ENCODE measurements around the gene SLC44A4.
A peak's percentile ranks its signal among the peaks of the same experiment; 100 is the strongest.

SLC44A4 gene

GRCh38 chr6:31903957-31904356, 25.2 kb upstream of the SLC44A4 start:
- no peak overlapping the region for H3K4me2 ChIP-seq (ENCODE audit: low read length)
- peaks cover 28% of the 10 kb centered on the region for H3K4me1 ChIP-seq (ENCODE audit: insufficient read depth, low read length, severe bottlenecking)
- no peaks in the 10 kb centered on the region for H3K79me2 ChIP-seq (ENCODE audit: insufficient read depth, low read length)
- H3K27ac ChIP-seq (ENCODE audit: low read depth, low read length, poor library complexity, severe bottlenecking) = no peak overlapping the region
- no peaks in the 10 kb centered on the region for H3K36me3 ChIP-seq (ENCODE audit: insufficient read depth, low read length)
- H3K9me3 ChIP-seq (ENCODE audit: low read length) = no peaks in the 10 kb centered on the region
- H3K4me3 ChIP-seq (ENCODE audit: low read depth, low read length, poor library complexity, severe bottlenecking) = no peak overlapping the region
- H3K27me3 ChIP-seq (ENCODE audit: insufficient read depth, low read length) = no peaks in the 10 kb centered on the region
- no peaks in the 10 kb centered on the region for H4K20me1 ChIP-seq (ENCODE audit: insufficient read depth, low read length)
- H3K9me2 ChIP-seq (ENCODE audit: low read depth, low read length) = no peaks in the 10 kb centered on the region
- TF ChIP-seq EZH2 (IDR thresholded peaks at IDR 0.05; ENCODE audit: borderline replicate concordance, low read length) (no peak), CTCF (IDR thresholded peaks at IDR 0.05; ENCODE audit: low read length) (no peak)
- H3F3A ChIP-seq (ENCODE audit: insufficient read depth, low read length) = no peaks in the 10 kb centered on the region
- no peak overlapping the region for H2AFZ ChIP-seq (ENCODE audit: low read length)
- no peak overlapping the region for H3K9ac ChIP-seq (ENCODE audit: low read length)

GRCh38 chr6:31901953-31902643, 23.3 kb upstream of the SLC44A4 start, which contains the start of gene ZBTB12:
Gene ZBTB12, minus strand, starts transcription at chr6:31902086. Its CDS starts 781 bp downstream, at chr6:31901305.
- Histone ChIP-seq H3K4me2 (ENCODE audit: low read length) (peak within 1 kb of the TSS; percentile 74), H3K36me3 (ENCODE audit: insufficient read depth, low read length) (no peaks in the 10 kb centered on the region), H3F3A (ENCODE audit: insufficient read depth, low read length) (no peaks in the 10 kb centered on the region), H3K27ac (ENCODE audit: low read depth, low read length, poor library complexity, severe bottlenecking) (peak within 1 kb of the TSS; percentile 42), H3K9me2 (ENCODE audit: low read depth, low read length) (no peaks in the 10 kb centered on the region), H3K27me3 (ENCODE audit: insufficient read depth, low read length) (no peaks in the 10 kb centered on the region), H3K79me2 (ENCODE audit: insufficient read depth, low read length) (no peaks in the 10 kb centered on the region), H3K4me1 (ENCODE audit: insufficient read depth, low read length, severe bottlenecking) (peaks cover 35% of the 10 kb centered on the region), H3K4me3 (ENCODE audit: low read depth, low read length, poor library complexity, severe bottlenecking) (peak within 1 kb of the TSS; percentile 61), H2AFZ (ENCODE audit: low read length) (no peak within 1 kb of the TSS), H4K20me1 (ENCODE audit: insufficient read depth, low read length) (no peaks in the 10 kb centered on the region), H3K9ac (ENCODE audit: low read length) (peak within 1 kb of the TSS; percentile 60), H3K9me3 (ENCODE audit: low read length) (no peaks in the 10 kb centered on the region)
- TF ChIP-seq CTCF (IDR thresholded peaks at IDR 0.05; ENCODE audit: low read length) = no peak
- TF ChIP-seq EZH2 (IDR thresholded peaks at IDR 0.05; ENCODE audit: borderline replicate concordance, low read length) = no peak

GRCh38 chr6:31901415-31901952, 22.7 kb upstream of the SLC44A4 start:
- peak overlapping the region; percentile 74 for H3K4me2 ChIP-seq (ENCODE audit: low read length)
- no peaks in the 10 kb centered on the region for H3K79me2 ChIP-seq (ENCODE audit: insufficient read depth, low read length)
- no peak for TF ChIP-seq CTCF (IDR thresholded peaks at IDR 0.05; ENCODE audit: low read length)
- TF ChIP-seq EZH2 (IDR thresholded peaks at IDR 0.05; ENCODE audit: borderline replicate concordance, low read length) = no peak
- H3F3A ChIP-seq (ENCODE audit: insufficient read depth, low read length) = no peaks in the 10 kb centered on the region
- H3K36me3 ChIP-seq (ENCODE audit: insufficient read depth, low read length) = no peaks in the 10 kb centered on the region
- peaks cover 40% of the 10 kb centered on the region for H3K4me1 ChIP-seq (ENCODE audit: insufficient read depth, low read length, severe bottlenecking)
- no peaks in the 10 kb centered on the region for H3K9me3 ChIP-seq (ENCODE audit: low read length)
- H2AFZ ChIP-seq (ENCODE audit: low read length) = no peak overlapping the region
- no peaks in the 10 kb centered on the region for H4K20me1 ChIP-seq (ENCODE audit: insufficient read depth, low read length)
- peak overlapping the region; percentile 60 for H3K9ac ChIP-seq (ENCODE audit: low read length)
- H3K9me2 ChIP-seq (ENCODE audit: low read depth, low read length) = no peaks in the 10 kb centered on the region
- no peaks in the 10 kb centered on the region for H3K27me3 ChIP-seq (ENCODE audit: insufficient read depth, low read length)
- peak overlapping the region; percentile 61 for H3K4me3 ChIP-seq (ENCODE audit: low read depth, low read length, poor library complexity, severe bottlenecking)
- peak overlapping the region; percentile 42 for H3K27ac ChIP-seq (ENCODE audit: low read depth, low read length, poor library complexity, severe bottlenecking)

Measured in OCI-LY1 (cell line).